CD4-positive, alpha-beta T cell (primary cell): Measurements from ENCODE around the gene RAB7B. TPM values are rescaled to one million over a fixed set of nuclear protein-coding genes. Genes with fewer than 3 reads are reported as not detected.

ENCODE experiments used
- ATAC-seq: fragments of 200-7000 bp; cut with Tn5 transposase; one replicate; pipeline ENCODE4 v1.10.0; 2022; ENCODE audit warnings: mild to moderate bottlenecking; ENCODE audit not compliant: poor library complexity
- CTCF ChIA-PET: fragments of 350-600 bp; sonication (Branson Sonifier 250); formaldehyde crosslinking; loops from one replicate; lab custom pipeline; 2021; ENCODE audit warnings: antibody characterized with exemption, inconsistent platforms; lab: Charles Lee
- POLR2A ChIA-PET: fragments of 350-600 bp; sonication (Branson Sonifier 250); formaldehyde crosslinking; loops from one replicate; lab custom pipeline; 2021; ENCODE audit warnings: antibody characterized with exemption, inconsistent platforms; lab: Charles Lee
- DNase-seq, 14 experiments: peaks; one replicate each; pipeline ENCODE4 v3.0.0-alpha.2; 2013 to 2020; ENCODE audit warnings: mixed read lengths in 2 of 14
- H3K27ac ChIP-seq, 2 donors: one replicate each; pipeline versions ENCODE4 v1.5.1 to v1.7.0; 2013; ENCODE audit warnings: low read length in 2 of 2, low read depth in 1 of 2, mild to moderate bottlenecking in 1 of 2
- H3K27me3 ChIP-seq, 2 experiments: 1 replicate in 1 of 2; 2 replicates in 1 of 2; pipeline versions ENCODE4 v1.6.1 to v1.7.0; 2013; ENCODE audit warnings: low read length in 2 of 2, control low read depth in 1 of 2, mild to moderate bottlenecking in 1 of 2, moderate library complexity in 1 of 2; ENCODE audit not compliant: insufficient read depth in 2 of 2, control insufficient read depth in 1 of 2
- H3K36me3 ChIP-seq: one replicate; pipeline ENCODE4 v1.6.1; 2013; ENCODE audit warnings: low read length, control low read depth; ENCODE audit not compliant: insufficient read depth
- H3K4me1 ChIP-seq: one replicate; pipeline ENCODE4 v1.6.1; 2013; ENCODE audit warnings: low read length, control low read depth; ENCODE audit not compliant: insufficient read depth
- H3K4me3 ChIP-seq: one replicate; pipeline ENCODE4 v1.5.1; 2013; ENCODE audit warnings: mild to moderate bottlenecking, low read length, moderate library complexity
- H3K9me3 ChIP-seq, 2 experiments: 1 replicate in 1 of 2; 2 replicates in 1 of 2; pipeline versions ENCODE4 v1.6.1 to v1.7.0; 2013; ENCODE audit warnings: low read length in 2 of 2, mild to moderate bottlenecking in 2 of 2, control low read depth in 1 of 2, moderate library complexity in 1 of 2; ENCODE audit not compliant: control insufficient read depth in 1 of 2, insufficient read depth in 1 of 2
- H3K27ac Mint-ChIP-seq: one replicate; pipeline ENCODE4 v1.8.0; 2020; ENCODE audit warnings: mixed read lengths
- H3K27me3 Mint-ChIP-seq: one replicate; pipeline ENCODE4 v1.8.0; 2021; ENCODE audit warnings: mixed read lengths
- H3K36me3 Mint-ChIP-seq: one replicate; pipeline ENCODE4 v1.8.0; 2021; ENCODE audit warnings: low read depth, mixed read lengths
- H3K4me1 Mint-ChIP-seq: one replicate; pipeline ENCODE4 v1.8.0; 2021; ENCODE audit warnings: low read depth, mixed read lengths
- H3K4me3 Mint-ChIP-seq: one replicate; pipeline ENCODE4 v1.8.0; 2020; ENCODE audit warnings: mild to moderate bottlenecking, mixed read lengths
- H3K9me3 Mint-ChIP-seq: one replicate; pipeline ENCODE4 v1.8.0; 2020; ENCODE audit warnings: mixed read lengths
- intact Hi-C, 2 experiments: fragments of 100-400 bp; cut with DNase I in 1 of 2; cut with micrococcal nuclease in 1 of 2; formaldehyde crosslinking; loops; one replicate each; pipeline versions ENCODE4 v1.15.1 to v1.9.0; 2023 to 2025; cut with DNase I, micrococcal nuclease
- total RNA-seq, 174 experiments: library from RNA in 2 of 174; stranded (reverse) in 2 of 174; gene quantifications; one replicate each; pipeline ENCODE4 v1.2.3 and lab custom pipeline; 2021 to 2026
- TF ChIP-seq, protein P1 (sequence below): fragments of 200-600 bp; IDR thresholded peaks from one replicate; pipeline ENCODE4 v1.8.0; 2022; ENCODE audit warnings: antibody characterized with exemption, mild to moderate bottlenecking

Gene RAB7B
- total RNA-seq, 2 experiments from 2014 or later, result 0.08 TPM; not detected in 1

DNA sequence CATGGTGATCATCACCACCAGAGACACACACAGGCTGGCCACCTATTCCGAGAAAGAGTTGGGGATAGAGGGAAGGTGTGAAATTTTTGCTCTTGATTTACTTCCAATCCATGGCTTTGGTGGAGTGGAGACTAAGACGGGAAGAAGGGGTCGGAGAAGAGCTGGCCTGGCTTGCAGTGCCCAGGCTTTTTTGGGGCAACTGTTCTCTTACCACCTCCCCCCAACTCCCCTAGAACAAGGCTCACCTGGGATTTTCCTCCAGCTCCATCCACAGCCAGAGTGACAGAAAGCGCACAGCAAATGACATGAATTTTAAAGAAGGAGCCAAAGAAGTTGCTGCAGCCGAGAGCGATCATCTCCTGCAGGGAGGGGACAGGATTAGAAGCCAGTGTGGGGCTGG lies 75.9 kb downstream of the RAB7B start:
- Histone ChIP-seq H3K27me3 (peaks cover 0 to 4% of the 10 kb centered on the region in 2 experiments), H3K9me3 (no peaks in the 10 kb centered on the region), H3K4me1 (no peaks in the 10 kb centered on the region), H3K36me3 (no peaks in the 10 kb centered on the region), H3K27ac (no peak overlapping the region), H3K4me3 (no peak overlapping the region)
- Mint-ChIP-seq H3K27me3 (no peaks in the 10 kb centered on the region), H3K4me1 (no peaks in the 10 kb centered on the region), H3K36me3 (no peaks in the 10 kb centered on the region), H3K4me3 (no peak overlapping the region), H3K27ac (no peak overlapping the region), H3K9me3 (no peaks in the 10 kb centered on the region)
- ATAC-seq (no peak), DNase-seq (no peak)
- CTCF ChIA-PET, result interaction anchor here (1.5 kb wide), 1 partner anchor 50 kb away, joined by 4 read pairs; no protein-coding TSS in a partner anchor
- intact Hi-C loops, result no loop called here
- POLR2A ChIA-PET, result no interaction called here
- TF ChIP-seq, protein P1, sequence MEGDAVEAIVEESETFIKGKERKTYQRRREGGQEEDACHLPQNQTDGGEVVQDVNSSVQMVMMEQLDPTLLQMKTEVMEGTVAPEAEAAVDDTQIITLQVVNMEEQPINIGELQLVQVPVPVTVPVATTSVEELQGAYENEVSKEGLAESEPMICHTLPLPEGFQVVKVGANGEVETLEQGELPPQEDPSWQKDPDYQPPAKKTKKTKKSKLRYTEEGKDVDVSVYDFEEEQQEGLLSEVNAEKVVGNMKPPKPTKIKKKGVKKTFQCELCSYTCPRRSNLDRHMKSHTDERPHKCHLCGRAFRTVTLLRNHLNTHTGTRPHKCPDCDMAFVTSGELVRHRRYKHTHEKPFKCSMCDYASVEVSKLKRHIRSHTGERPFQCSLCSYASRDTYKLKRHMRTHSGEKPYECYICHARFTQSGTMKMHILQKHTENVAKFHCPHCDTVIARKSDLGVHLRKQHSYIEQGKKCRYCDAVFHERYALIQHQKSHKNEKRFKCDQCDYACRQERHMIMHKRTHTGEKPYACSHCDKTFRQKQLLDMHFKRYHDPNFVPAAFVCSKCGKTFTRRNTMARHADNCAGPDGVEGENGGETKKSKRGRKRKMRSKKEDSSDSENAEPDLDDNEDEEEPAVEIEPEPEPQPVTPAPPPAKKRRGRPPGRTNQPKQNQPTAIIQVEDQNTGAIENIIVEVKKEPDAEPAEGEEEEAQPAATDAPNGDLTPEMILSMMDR, result no peak

Other genes starting within 250 kb of the RAB7B start
- gene RAB29, start 227.9 kb downstream of the RAB7B start, total RNA-seq, result 10 to 100 TPM; 11.7 to 11.8 TPM
- gene SLC41A1, start 190.2 kb downstream of the RAB7B start, total RNA-seq, result 10 to 100 TPM; 23.8 to 26.4 TPM
- 1 to 10 TPM; 1.2 to 1.4 TPM for gene PM20D1, start 153.3 kb downstream of the RAB7B start, total RNA-seq
- gene SLC26A9, start 59.9 kb downstream of the RAB7B start, total RNA-seq, result not detected
- not detected for gene CTSE, start 20.5 kb upstream of the RAB7B start, total RNA-seq
- not detected for gene RHEX, start 49.8 kb upstream of the RAB7B start, total RNA-seq
- not detected for gene AVPR1B, start 114.0 kb upstream of the RAB7B start, total RNA-seq
- gene FAM72A, start 199.4 kb upstream of the RAB7B start, total RNA-seq, result 1 to 10 TPM in 1 of 2 experiments, under 1 TPM in 1; 0.66 to 1.2 TPM
- gene SRGAP2, start 200.1 kb upstream of the RAB7B start, total RNA-seq, result 10 to 100 TPM; 15.2 to 17.7 TPM